Lower leg skin (tissue), 3 donors: ENCODE data around the gene INPP4A.

Experiments used
- CTCF ChIP-seq, 3 donors: fragments of 450-650 bp; IDR thresholded peaks; one replicate each; pipeline ENCODE4 v1.5.1; 2016; ENCODE audit warnings: antibody characterized with exemption in 3 of 3, mild to moderate bottlenecking in 3 of 3, moderate library complexity in 2 of 3
- POLR2A ChIP-seq, 2 donors: fragments of 450-650 bp; IDR thresholded peaks; one replicate each; pipeline ENCODE4 v1.6.1; 2016 to 2017; ENCODE audit warnings: antibody characterized with exemption in 2 of 2, mild to moderate bottlenecking in 1 of 2, moderate library complexity in 1 of 2

DNA sequence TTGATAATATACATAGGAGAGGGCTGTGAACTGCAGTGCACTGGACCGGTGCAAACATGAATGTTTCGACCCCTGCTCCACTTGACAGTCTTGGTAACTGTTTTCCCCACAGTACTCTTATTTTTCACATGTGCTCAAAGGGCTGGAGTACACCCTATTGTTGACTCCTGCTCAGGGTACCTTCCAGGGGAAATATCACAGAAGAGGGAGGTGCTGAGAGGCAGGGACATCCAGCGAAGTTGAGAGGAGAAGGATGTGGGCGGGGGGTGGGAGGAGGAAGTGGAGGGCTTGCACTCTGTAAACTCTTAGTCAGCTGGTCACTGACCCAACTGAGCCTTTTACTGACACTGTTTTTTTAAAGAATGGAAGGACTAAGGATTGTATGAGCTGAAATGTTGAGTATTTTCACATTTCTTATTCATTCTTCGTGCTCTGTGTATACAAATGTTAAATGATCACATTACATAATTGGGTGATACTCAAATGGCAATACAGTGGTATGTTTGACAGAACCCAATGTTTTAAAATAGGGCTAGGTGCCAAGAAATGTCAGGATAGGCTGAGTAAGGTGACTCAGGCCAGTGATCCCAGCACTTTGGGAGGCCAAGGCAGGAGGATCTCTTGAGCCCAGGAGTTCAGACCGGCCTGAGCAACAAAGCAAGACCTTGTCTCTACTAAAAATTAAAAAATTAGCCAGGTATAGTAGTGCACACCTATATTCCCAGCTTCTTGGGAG lies 10.0 kb downstream of the INPP4A start:
- TF ChIP-seq CTCF (IDR thresholded peaks at IDR 0.05) (no peak), POLR2A (IDR thresholded peaks at IDR 0.05) (no peak)
